Keratinocyte (primary cell): Measurements from ENCODE around the gene UBAC2. TPM values are rescaled to one million over a fixed set of nuclear protein-coding genes. Genes with fewer than 3 reads are reported as not detected.

Experiments
- DNase-seq: peaks from one replicate; pipeline ENCODE4 v3.0.0-alpha.2; 2011; ENCODE audit warnings: low read depth, missing footprints, low spot score
- FAIRE-seq: peaks from 2 replicates; lab custom pipeline; 2011; peaks lifted over from hg19 to GRCh38; lab: Jason Lieb, UNC
- H2AFZ ChIP-seq: 2 replicates; pipeline ENCODE4 v1.6.0; 2012; ENCODE audit warnings: low read length, control low read depth, inconsistent platforms; ENCODE audit not compliant: control insufficient read depth
- H3K27ac ChIP-seq: 2 replicates; pipeline ENCODE4 v1.5.1; 2011; ENCODE audit warnings: low read length; ENCODE audit not compliant: control insufficient read depth, insufficient read depth
- H3K27me3 ChIP-seq: 3 replicates; pipeline ENCODE4 v1.6.0; 2011; ENCODE audit warnings: low read length; ENCODE audit not compliant: control insufficient read depth, insufficient read depth; ENCODE audit errors: extremely low read depth
- H3K36me3 ChIP-seq, 2 experiments: 2 replicates in 1 of 2; 3 replicates in 1 of 2; pipeline ENCODE4 v1.5.1; 2011; ENCODE audit warnings: low read length in 2 of 2, mild to moderate bottlenecking in 1 of 2; ENCODE audit not compliant: control insufficient read depth in 2 of 2, insufficient read depth in 2 of 2; ENCODE audit errors: extremely low read depth in 1 of 2
- H3K4me1 ChIP-seq: 3 replicates; pipeline ENCODE4 v1.5.1; 2011; ENCODE audit warnings: low read length; ENCODE audit not compliant: control insufficient read depth, insufficient read depth; ENCODE audit errors: extremely low read depth
- H3K4me2 ChIP-seq: 3 replicates; pipeline ENCODE4 v1.6.0; 2011; ENCODE audit warnings: low read depth, low read length; ENCODE audit not compliant: control insufficient read depth, insufficient read depth; ENCODE audit errors: extremely low read depth
- H3K4me3 ChIP-seq, 3 experiments: fragments of 200-600 bp in 1 of 3; sonication (generic) in 1 of 3; 2 replicates in 2 of 3; 3 replicates in 1 of 3; pipeline ENCODE4 v1.5.1; 2011 to 2016; ENCODE audit warnings: low read length in 3 of 3, mild to moderate bottlenecking in 3 of 3, control low read depth in 2 of 3, inconsistent platforms in 1 of 3, low read depth in 1 of 3, mixed read lengths in 1 of 3, mixed run types in 1 of 3, moderate library complexity in 1 of 3; ENCODE audit not compliant: control insufficient read depth in 2 of 3, insufficient read depth in 2 of 3; ENCODE audit errors: extremely low read depth in 1 of 3
- H3K79me2 ChIP-seq: 2 replicates; pipeline ENCODE4 v1.6.0; 2012; ENCODE audit warnings: low read length; ENCODE audit not compliant: control insufficient read depth, insufficient read depth
- H3K9ac ChIP-seq: 3 replicates; pipeline ENCODE4 v1.6.0; 2011; ENCODE audit warnings: low read length; ENCODE audit not compliant: control insufficient read depth, insufficient read depth; ENCODE audit errors: extremely low read depth
- H3K9me1 ChIP-seq: 3 replicates; pipeline ENCODE4 v1.6.0; 2011; ENCODE audit warnings: low read length; ENCODE audit not compliant: control insufficient read depth, insufficient read depth; ENCODE audit errors: extremely low read depth
- H3K9me3 ChIP-seq: 2 replicates; pipeline ENCODE4 v1.5.1; 2012; ENCODE audit warnings: low read depth, low read length; ENCODE audit not compliant: control insufficient read depth
- H4K20me1 ChIP-seq: 3 replicates; pipeline ENCODE4 v1.6.0; 2011; ENCODE audit warnings: low read length; ENCODE audit not compliant: control insufficient read depth, insufficient read depth; ENCODE audit errors: extremely low read depth
- CTCF ChIP-seq, 3 experiments: IDR thresholded peaks in 1 of 3; conservative IDR thresholded peaks in 1 of 3; optimal IDR thresholded peaks in 1 of 3; 2 replicates in 2 of 3; 3 replicates in 1 of 3; pipeline versions ENCODE3 to v1.5.1; 2011; ENCODE audit warnings: low read length in 3 of 3, mild to moderate bottlenecking in 3 of 3, moderate library complexity in 2 of 3, control low read depth in 1 of 3, inconsistent platforms in 1 of 3; ENCODE audit not compliant: insufficient read depth in 2 of 3; ENCODE audit errors: extremely low read depth in 1 of 3
- EZH2 ChIP-seq: IDR thresholded peaks from one replicate; pipeline ENCODE4 v1.6.1; 2012; ENCODE audit warnings: inconsistent platforms, mild to moderate bottlenecking, low read length, moderate library complexity
- dilution Hi-C: fragments of 300-500 bp; cut with MboI; formaldehyde crosslinking; loops from one replicate; pipeline ENCODE4 v1.7.0; 2020; ENCODE audit warnings: low sequenced_read_pairs; ENCODE audit not compliant: extremely low pct_ligation_motif_present
- polyA plus RNA-seq, 5 experiments: library from polyadenylated mRNA; depleted of rRNA in 3 of 5; stranded (reverse) in 3 of 5; stranded (forward) in 1 of 5; unstranded in 1 of 5; fragments of >200 nt; gene quantifications; 1 replicate in 1 of 5; 2 replicates in 3 of 5; 3 replicates in 1 of 5; pipeline versions ENCODE4 v1.2.1 to v1.2.3, GENCODE V29; 2011 to 2012; ENCODE audit warnings: missing spikeins in 2 of 5, low read depth in 1 of 5, low replicate concordance in 1 of 5

The UBAC2 gene
- polyA plus RNA-seq, 1 donor (not counting 4 experiments of a cell fraction or from before 2014, with no cell fraction given): 104 TPM

- peaks cover 3 to 4% of the 10 kb centered on the region in 2 experiments for H3K36me3 ChIP-seq
- peaks cover 3% of the 10 kb centered on the region for H4K20me1 ChIP-seq
- no peaks in the 10 kb centered on the region for H3K27me3 ChIP-seq
- no peaks in the 10 kb centered on the region for H3K9me3 ChIP-seq
- H3K79me2 ChIP-seq: no peaks in the 10 kb centered on the region
- no peaks in the 10 kb centered on the region for H3K4me1 ChIP-seq
- no peak overlapping the region for H2AFZ ChIP-seq
- DNase-seq (no peak), FAIRE-seq (no peak)
- TF ChIP-seq CTCF (optimal IDR thresholded peaks at IDR 0.05 in 1 of 3, IDR thresholded peaks at IDR 0.05 in 1 of 3, conservative IDR thresholded peaks at IDR 0.05 in 1 of 3; ENCODE audit: extremely low read depth in 1 of 3, insufficient read depth in 2 of 3, low read length in 3 of 3): no peak
- no peak for TF ChIP-seq EZH2
- H3K9ac ChIP-seq: no peak overlapping the region
- H3K4me2 ChIP-seq: no peak overlapping the region
- dilution Hi-C loops: no loop called here
- H3K9me1 ChIP-seq: no peaks in the 10 kb centered on the region
- no peak overlapping the region for H3K4me3 ChIP-seq
- no peak overlapping the region for H3K27ac ChIP-seq
Observed at GRCh38 chr13:99374169-99374991, 173.7 kb downstream of the UBAC2 start.

GRCh38 chr13:99374994-99375737, 174.5 kb downstream of the UBAC2 start:
- Histone ChIP-seq H3K4me3 (no peak overlapping the region), H3K27me3 (no peaks in the 10 kb centered on the region), H3K4me2 (no peak overlapping the region), H3K27ac (no peak overlapping the region), H4K20me1 (peaks cover 3% of the 10 kb centered on the region), H3K4me1 (no peaks in the 10 kb centered on the region), H3K79me2 (no peaks in the 10 kb centered on the region), H2AFZ (no peak overlapping the region), H3K9me1 (no peaks in the 10 kb centered on the region), H3K9ac (no peak overlapping the region), H3K36me3 (peaks cover 3 to 4% of the 10 kb centered on the region in 2 experiments), H3K9me3 (no peaks in the 10 kb centered on the region)
- FAIRE-seq (no peak), DNase-seq (no peak)
- no peak for TF ChIP-seq CTCF (optimal IDR thresholded peaks at IDR 0.05 in 1 of 3, IDR thresholded peaks at IDR 0.05 in 1 of 3, conservative IDR thresholded peaks at IDR 0.05 in 1 of 3; ENCODE audit: extremely low read depth in 1 of 3, insufficient read depth in 2 of 3, low read length in 3 of 3)
- no peak for TF ChIP-seq EZH2
- dilution Hi-C loops: no loop called here
